ENCODE measurements around the gene TREML4.

Gene TREML4

GRCh38 chr6:41228096-41228495, at the start of gene TREML4:
Gene TREML4 (plus strand): TSS chr6:41228349. CDS start chr6:41228428, 79 bp downstream.
- no peak for DNase-seq

- DNase-seq: no peak
Observed at GRCh38 chr6:41179163-41179562, 49.0 kb upstream of the TREML4 start.

- no peak for DNase-seq
Observed at GRCh38 chr6:41181566-41181965, 46.6 kb upstream of the TREML4 start.

- peak; percentile 72 for DNase-seq
Observed at GRCh38 chr6:41182069-41183034, 45.8 kb upstream of the TREML4 start.

- DNase-seq: no peak
Observed at GRCh38 chr6:41184761-41185160, 43.4 kb upstream of the TREML4 start.

GRCh38 chr6:41186031-41186562, 42.1 kb upstream of the TREML4 start:
- no peak for DNase-seq

- no peak for DNase-seq
Observed at GRCh38 chr6:41187924-41188886, 39.9 kb upstream of the TREML4 start.

GRCh38 chr6:41189046-41189445, 39.1 kb upstream of the TREML4 start:
- peak; percentile 21 for DNase-seq

- no peak for DNase-seq
Observed at GRCh38 chr6:41189967-41190366, 38.2 kb upstream of the TREML4 start.

GRCh38 chr6:41190791-41191190, 37.4 kb upstream of the TREML4 start:
- no peak for DNase-seq

- peak; percentile 39 for DNase-seq
Observed at GRCh38 chr6:41191569-41191968, 36.6 kb upstream of the TREML4 start.

GRCh38 chr6:41193171-41193734, 34.9 kb upstream of the TREML4 start:
- no peak for DNase-seq

GRCh38 chr6:41193884-41194283, 34.3 kb upstream of the TREML4 start:
- DNase-seq: no peak

- no peak for DNase-seq
Observed at GRCh38 chr6:41194386-41194785, 33.8 kb upstream of the TREML4 start.

GRCh38 chr6:41197234-41197633, 30.9 kb upstream of the TREML4 start:
- DNase-seq: no peak

- no peak for DNase-seq
Observed at GRCh38 chr6:41199552-41200246, 28.4 kb upstream of the TREML4 start.

- DNase-seq: peak; percentile 79
Observed at GRCh38 chr6:41200296-41200900, 27.8 kb upstream of the TREML4 start.

GRCh38 chr6:41200901-41201763, 27.0 kb upstream of the TREML4 start, which contains the start of gene TREML2:
Gene TREML2 (minus strand): TSS chr6:41201149. CDS start chr6:41201008, 141 bp downstream.
- peak; percentile 51 for DNase-seq

GRCh38 chr6:41201764-41202173, 26.4 kb upstream of the TREML4 start:
- peak; percentile 48 for DNase-seq

- no peak for DNase-seq
Observed at GRCh38 chr6:41204156-41204555, 24.0 kb upstream of the TREML4 start.

Measured in CD4-positive, alpha-beta T cell treated with Interferon gamma for 1 hour (primary cell).